ENCODE data around the gene SMKR1. TPM values are rescaled to one million over a fixed set of nuclear protein-coding genes. Genes with fewer than 3 reads are reported as not detected.
"Not testable (repeated sequence)": the region's sequence is repeated elsewhere in the genome, so short reads cannot be mapped to it uniquely, and the experiment has no call there.

The SMKR1 gene
- total RNA-seq, 1 donor from 2014 or later, result not detected

DNA sequence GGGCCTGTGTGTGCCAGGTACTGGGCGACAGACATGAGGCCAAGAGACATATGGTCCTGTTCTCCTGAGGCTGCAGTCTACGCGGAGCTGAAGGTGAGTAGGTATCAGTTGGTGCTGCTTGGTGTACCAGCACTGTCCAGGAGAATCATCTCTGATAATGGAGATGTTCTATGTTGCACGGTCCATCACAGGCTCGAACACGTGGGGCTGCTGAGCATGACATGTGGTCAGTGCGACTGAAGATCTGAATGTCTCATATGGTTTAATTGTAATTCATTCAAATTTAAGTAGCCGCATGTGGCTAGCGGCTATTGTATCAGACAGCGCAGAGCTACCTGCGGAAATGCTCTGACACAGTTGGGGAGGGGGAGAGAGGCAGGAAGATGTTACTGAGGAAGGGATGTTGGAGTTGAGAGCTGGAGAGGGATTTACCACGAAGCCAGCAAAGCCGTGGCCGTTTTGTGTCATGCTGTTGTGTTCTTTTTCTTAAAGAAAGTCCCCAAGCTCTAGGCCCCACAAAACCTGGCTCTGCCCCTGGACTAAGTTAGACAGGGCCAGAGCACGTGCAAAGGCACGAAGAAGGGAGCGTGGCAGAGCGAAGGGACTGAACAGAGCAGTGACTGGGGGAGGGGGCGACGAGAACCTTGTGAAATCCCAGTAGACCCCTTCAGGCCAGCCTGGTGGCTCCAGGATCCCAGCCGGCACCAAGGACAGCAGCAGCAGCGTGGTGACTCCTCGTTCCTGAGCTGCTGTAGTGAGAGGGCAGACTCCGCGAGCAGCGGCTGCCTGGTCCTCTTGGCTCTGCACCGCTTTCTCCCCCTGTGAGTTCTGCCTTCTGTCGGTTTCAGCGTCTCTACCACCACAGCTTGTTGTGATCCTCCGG is 20.0 kb downstream of the SMKR1 start:
- Mint-ChIP-seq H3K4me3 (ENCODE audit: unreplicated experiment) (no peak overlapping the region), H3K4me1 (ENCODE audit: unreplicated experiment) (no peaks in the 10 kb centered on the region), H3K36me3 (ENCODE audit: low read depth, unreplicated experiment) (no peaks in the 10 kb centered on the region), H3K9me3 (ENCODE audit: unreplicated experiment) (no peaks in the 10 kb centered on the region), H3K27me3 (ENCODE audit: unreplicated experiment) (peaks cover 10% of the 10 kb centered on the region), H3K27ac (ENCODE audit: unreplicated experiment) (no peak overlapping the region)
- TF ChIP-seq, protein P1, sequence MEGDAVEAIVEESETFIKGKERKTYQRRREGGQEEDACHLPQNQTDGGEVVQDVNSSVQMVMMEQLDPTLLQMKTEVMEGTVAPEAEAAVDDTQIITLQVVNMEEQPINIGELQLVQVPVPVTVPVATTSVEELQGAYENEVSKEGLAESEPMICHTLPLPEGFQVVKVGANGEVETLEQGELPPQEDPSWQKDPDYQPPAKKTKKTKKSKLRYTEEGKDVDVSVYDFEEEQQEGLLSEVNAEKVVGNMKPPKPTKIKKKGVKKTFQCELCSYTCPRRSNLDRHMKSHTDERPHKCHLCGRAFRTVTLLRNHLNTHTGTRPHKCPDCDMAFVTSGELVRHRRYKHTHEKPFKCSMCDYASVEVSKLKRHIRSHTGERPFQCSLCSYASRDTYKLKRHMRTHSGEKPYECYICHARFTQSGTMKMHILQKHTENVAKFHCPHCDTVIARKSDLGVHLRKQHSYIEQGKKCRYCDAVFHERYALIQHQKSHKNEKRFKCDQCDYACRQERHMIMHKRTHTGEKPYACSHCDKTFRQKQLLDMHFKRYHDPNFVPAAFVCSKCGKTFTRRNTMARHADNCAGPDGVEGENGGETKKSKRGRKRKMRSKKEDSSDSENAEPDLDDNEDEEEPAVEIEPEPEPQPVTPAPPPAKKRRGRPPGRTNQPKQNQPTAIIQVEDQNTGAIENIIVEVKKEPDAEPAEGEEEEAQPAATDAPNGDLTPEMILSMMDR (IDR thresholded peaks at IDR 0.05; ENCODE audit: unreplicated experiment), result no peak
- DNase-seq (ENCODE audit: low spot score), result peak; percentile 25

DNA sequence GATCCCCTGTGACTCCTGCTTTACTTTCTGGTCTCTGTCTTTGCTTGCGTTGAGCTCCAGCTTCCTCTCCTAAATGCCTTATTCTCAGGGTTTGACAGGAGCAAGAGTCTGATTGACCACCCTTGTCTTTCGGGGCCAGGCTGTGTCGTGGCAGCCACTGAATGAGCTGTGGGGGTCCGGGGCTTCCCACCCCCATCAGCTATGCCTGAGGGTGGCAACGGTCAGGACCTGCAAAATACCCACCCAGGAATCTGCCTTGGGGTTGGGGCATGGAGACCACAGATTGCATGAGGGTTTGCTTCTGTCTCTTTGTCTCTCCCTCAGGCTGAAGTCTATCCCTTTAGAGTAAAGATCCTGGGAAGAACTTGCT is 20.6 kb downstream of the SMKR1 start:
- TF ChIP-seq, protein P1 (IDR thresholded peaks at IDR 0.05; ENCODE audit: unreplicated experiment), result no peak
- Mint-ChIP-seq H3K4me1 (ENCODE audit: unreplicated experiment) (no peaks in the 10 kb centered on the region), H3K9me3 (ENCODE audit: unreplicated experiment) (no peaks in the 10 kb centered on the region), H3K4me3 (ENCODE audit: unreplicated experiment) (no peak overlapping the region), H3K27ac (ENCODE audit: unreplicated experiment) (peak overlapping the region; percentile 50), H3K36me3 (ENCODE audit: low read depth, unreplicated experiment) (no peaks in the 10 kb centered on the region), H3K27me3 (ENCODE audit: unreplicated experiment) (peaks cover 12% of the 10 kb centered on the region)
- no peak for DNase-seq (ENCODE audit: low spot score)

DNA sequence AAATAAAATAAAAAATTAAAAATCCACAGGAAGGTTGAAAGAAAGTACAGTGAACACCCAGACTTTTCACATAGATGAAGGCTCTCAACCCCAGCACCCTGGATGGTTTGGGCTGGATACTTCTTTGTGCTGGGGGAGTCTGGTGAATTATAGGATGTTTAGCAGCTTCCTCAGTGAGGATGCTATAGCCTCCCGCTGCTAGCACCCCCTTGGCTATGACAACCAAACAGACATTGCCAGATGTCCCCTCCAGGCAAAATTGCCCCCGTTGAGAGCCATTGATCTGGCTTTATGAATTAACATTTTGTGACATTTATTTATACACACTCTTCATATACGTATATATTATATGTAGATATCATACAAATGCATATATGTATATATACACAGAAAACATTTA is 21.6 kb downstream of the SMKR1 start:
- Mint-ChIP-seq H3K9me3 (ENCODE audit: unreplicated experiment) (no peaks in the 10 kb centered on the region), H3K4me1 (ENCODE audit: unreplicated experiment) (no peaks in the 10 kb centered on the region), H3K27ac (ENCODE audit: unreplicated experiment) (no peak overlapping the region), H3K36me3 (ENCODE audit: low read depth, unreplicated experiment) (no peaks in the 10 kb centered on the region), H3K4me3 (ENCODE audit: unreplicated experiment) (no peak overlapping the region), H3K27me3 (ENCODE audit: unreplicated experiment) (peaks cover 14% of the 10 kb centered on the region)
- no peak for DNase-seq (ENCODE audit: low spot score)
- TF ChIP-seq, protein P1 (IDR thresholded peaks at IDR 0.05; ENCODE audit: unreplicated experiment), result no peak

DNA sequence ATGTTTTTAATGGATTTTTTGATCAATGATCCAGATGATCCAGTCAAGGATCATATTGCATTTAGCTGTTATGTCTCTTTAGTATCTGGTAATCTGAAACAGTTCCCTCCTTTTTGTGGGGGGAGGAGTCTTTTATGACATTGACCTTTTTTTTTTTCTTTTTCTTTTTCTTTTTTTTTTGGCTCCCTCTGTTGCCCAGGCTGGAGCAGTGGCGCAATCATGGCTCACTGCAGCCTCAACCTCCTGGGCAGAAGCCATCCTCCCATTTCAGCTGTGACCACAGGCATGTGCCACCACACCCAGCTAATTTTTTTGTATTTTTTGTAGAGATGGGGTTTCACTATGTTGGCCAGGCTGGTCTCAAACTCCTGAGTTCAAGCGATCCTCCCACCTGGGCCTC is 22.1 kb downstream of the SMKR1 start:
- not testable (repeated sequence) for H3K36me3 Mint-ChIP-seq (ENCODE audit: low read depth, unreplicated experiment); H3K4me3 Mint-ChIP-seq (ENCODE audit: unreplicated experiment); H3K4me1 Mint-ChIP-seq (ENCODE audit: unreplicated experiment); H3K9me3 Mint-ChIP-seq (ENCODE audit: unreplicated experiment); DNase-seq (ENCODE audit: low spot score); H3K27ac Mint-ChIP-seq (ENCODE audit: unreplicated experiment)
- peaks cover 14% of the 10 kb centered on the region for H3K27me3 Mint-ChIP-seq (ENCODE audit: unreplicated experiment)

DNA sequence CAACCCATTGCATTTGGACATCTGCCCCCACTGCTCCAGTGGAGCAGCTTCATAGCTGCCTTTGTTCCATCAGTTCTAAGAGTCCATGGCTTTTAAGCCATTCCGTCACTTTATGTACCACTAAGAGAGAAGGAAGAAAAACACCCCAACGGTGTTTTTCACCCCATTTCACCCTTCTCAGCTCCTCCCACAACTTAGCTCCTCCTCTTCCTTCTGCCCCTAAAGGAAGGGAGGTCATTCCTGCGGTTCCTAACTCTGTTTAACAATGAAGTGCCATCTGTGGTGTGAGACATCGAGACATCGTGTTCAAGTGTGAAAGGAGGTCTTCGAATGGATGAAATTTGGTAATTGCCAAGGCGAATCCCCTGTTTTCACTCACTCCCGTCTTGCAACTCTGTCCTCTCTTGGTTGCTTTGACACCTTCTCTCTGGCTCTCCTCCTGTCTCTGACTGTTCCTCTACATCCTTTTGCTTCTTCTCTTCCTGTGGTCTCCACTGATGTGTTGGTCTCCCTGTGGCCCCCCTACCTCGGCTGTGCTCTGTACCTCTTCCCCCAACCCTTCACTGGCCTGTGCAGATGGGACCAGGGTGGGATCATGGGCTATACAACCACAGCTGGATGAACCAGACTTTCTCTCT is 23.0 kb downstream of the SMKR1 start:
- TF ChIP-seq, protein P1 (IDR thresholded peaks at IDR 0.05; ENCODE audit: unreplicated experiment), result no peak
- Mint-ChIP-seq H3K4me1 (ENCODE audit: unreplicated experiment) (no peaks in the 10 kb centered on the region), H3K9me3 (ENCODE audit: unreplicated experiment) (no peaks in the 10 kb centered on the region), H3K27me3 (ENCODE audit: unreplicated experiment) (peaks cover 14% of the 10 kb centered on the region), H3K27ac (ENCODE audit: unreplicated experiment) (no peak overlapping the region), H3K4me3 (ENCODE audit: unreplicated experiment) (no peak overlapping the region), H3K36me3 (ENCODE audit: low read depth, unreplicated experiment) (no peaks in the 10 kb centered on the region)
- no peak for DNase-seq (ENCODE audit: low spot score)
